Lung (tissue), 12 donors: ENCODE results near the gene SLC19A1. TPM values are rescaled to one million over a fixed set of nuclear protein-coding genes. Genes with fewer than 3 reads are reported as not detected.

Experiments
- ATAC-seq: fragments of 200-7000 bp; cut with Tn5 transposase; one replicate; pipeline ENCODE4 v1.9.1; 2020; ENCODE audit warnings: moderate number of reproducible peaks; ENCODE audit not compliant: insufficient read depth, low FRiP score
- DNase-seq, 3 donors: peaks; one replicate each; pipeline ENCODE4 v3.0.0-alpha.2; 2013 to 2017
- H3K27ac ChIP-seq, 2 donors: one replicate each; pipeline ENCODE4 v1.5.1; 2013; ENCODE audit warnings: mild to moderate bottlenecking in 2 of 2, moderate library complexity in 2 of 2, control low read depth in 1 of 2, inconsistent platforms in 1 of 2, low read depth in 1 of 2, low read length in 1 of 2
- H3K27me3 ChIP-seq, 3 donors: one replicate each; pipeline ENCODE4 v1.5.1; 2013; ENCODE audit warnings: low read length in 2 of 3; ENCODE audit not compliant: control insufficient read depth in 3 of 3, insufficient read depth in 3 of 3
- H3K36me3 ChIP-seq, 4 donors: one replicate each; pipeline ENCODE4 v1.5.1; 2013; ENCODE audit warnings: low read length in 4 of 4, mild to moderate bottlenecking in 1 of 4, moderate library complexity in 1 of 4; ENCODE audit not compliant: control insufficient read depth in 4 of 4, insufficient read depth in 4 of 4
- H3K4me1 ChIP-seq, 5 donors: one replicate each; pipeline ENCODE4 v1.5.1; 2013; ENCODE audit warnings: low read length in 5 of 5, mild to moderate bottlenecking in 2 of 5, moderate library complexity in 1 of 5; ENCODE audit not compliant: control insufficient read depth in 5 of 5, insufficient read depth in 5 of 5
- H3K4me3 ChIP-seq: one replicate; pipeline ENCODE4 v1.5.1; 2013; ENCODE audit warnings: mild to moderate bottlenecking, control low read depth, moderate library complexity
- H3K9ac ChIP-seq, 2 donors: one replicate each; pipeline ENCODE4 v1.5.1; 2013; ENCODE audit warnings: low read length in 2 of 2, control low read depth in 1 of 2; ENCODE audit not compliant: insufficient read depth in 1 of 2
- H3K9me3 ChIP-seq, 4 donors: one replicate each; pipeline ENCODE4 v1.5.1; 2013; ENCODE audit warnings: low read length in 3 of 4, mild to moderate bottlenecking in 1 of 4, moderate library complexity in 1 of 4; ENCODE audit not compliant: control insufficient read depth in 4 of 4, insufficient read depth in 3 of 4
- WGBS, 2 donors: extraction: QIAGEN DNeasy Blood & Tissue Kit; methylation state at CpG; one replicate each; pipeline ENCODE4 v1.1.7; 2013; 5-methylcytosine and 5-hydroxymethylcytosine counted together
- polyA plus RNA-seq, 2 donors: library from polyadenylated mRNA; stranded (reverse); fragments of 200-250 nt; gene quantifications; one replicate each; pipeline ENCODE4 v1.2.1, GENCODE V29; 2013
- total RNA-seq, 2 donors: library from RNA; depleted of rRNA in 1 of 2; stranded (reverse); fragments of >200 nt in 1 of 2; gene quantifications; one replicate each; pipeline ENCODE4 v1.2.1, GENCODE V29; 2014 to 2021
- TF ChIP-seq, protein P1 (sequence below): IDR thresholded peaks from 2 replicates; pipeline ENCODE4 v1.5.1; 2012; ENCODE audit warnings: mild to moderate bottlenecking; ENCODE audit errors: control extremely low read depth, extremely low read depth
- donor health status: control.
- donor health status: control.
- donor health status: Bipolar disorder and iron deficiency.
- donor health status: healthy.
- donor health status: DM: yes; HTN: yes; CAD: no.

Gene SLC19A1
- total and polyA plus RNA-seq, 4 donors, result 23.8 to 42.0 (median 26.2) TPM

DNA sequence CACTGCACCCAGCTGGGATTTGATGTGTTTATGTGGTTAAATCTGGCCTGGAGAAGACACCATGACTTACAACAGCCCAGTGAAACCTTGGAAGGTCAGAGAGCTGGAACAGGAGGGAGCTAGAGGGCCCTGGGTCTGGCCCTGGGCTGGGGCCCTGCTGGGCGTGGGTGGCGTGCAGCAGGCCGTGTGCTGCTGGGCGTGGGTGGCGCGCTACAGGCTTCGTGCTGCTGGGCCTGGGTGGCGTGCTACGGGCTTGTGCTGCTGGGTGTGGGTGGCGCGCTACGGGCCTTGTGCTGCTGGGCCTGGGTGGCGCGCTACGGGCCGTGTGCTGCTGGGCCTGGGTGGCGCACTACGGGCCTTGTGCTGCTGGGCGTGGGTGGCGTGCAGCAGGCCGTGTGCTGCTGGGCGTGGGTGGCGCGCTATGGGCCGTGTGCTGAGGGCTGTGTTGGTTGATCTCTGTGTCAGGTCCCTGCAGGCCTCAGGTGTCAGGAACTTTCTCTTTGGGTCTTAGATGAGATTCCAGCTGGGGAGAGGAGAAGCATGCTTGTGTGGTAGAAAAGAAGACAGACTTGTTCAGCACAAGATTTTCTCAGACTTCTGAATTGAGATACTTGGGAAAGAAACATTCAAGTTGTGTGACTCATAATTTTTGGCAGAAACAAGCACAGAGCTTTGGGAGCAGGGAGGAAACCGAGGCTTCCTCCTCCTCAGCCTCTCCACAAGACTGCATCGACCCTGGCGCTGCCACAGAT is 71.3 kb downstream of the SLC19A1 start:
- DNase-seq (peak in 2 of 3 donors; percentile 74 to 84), ATAC-seq (peak; percentile 14)
- peaks cover 0 to 11% (median under 1%) of the 10 kb centered on the region in 4 donors for H3K36me3 ChIP-seq
- peaks cover 0 to 26% (median 7%) of the 10 kb centered on the region in 5 donors for H3K4me1 ChIP-seq
- H3K9me3 ChIP-seq, result no peaks in the 10 kb centered on the region
- H3K9ac ChIP-seq, result no peak overlapping the region
- TF ChIP-seq, protein P1, sequence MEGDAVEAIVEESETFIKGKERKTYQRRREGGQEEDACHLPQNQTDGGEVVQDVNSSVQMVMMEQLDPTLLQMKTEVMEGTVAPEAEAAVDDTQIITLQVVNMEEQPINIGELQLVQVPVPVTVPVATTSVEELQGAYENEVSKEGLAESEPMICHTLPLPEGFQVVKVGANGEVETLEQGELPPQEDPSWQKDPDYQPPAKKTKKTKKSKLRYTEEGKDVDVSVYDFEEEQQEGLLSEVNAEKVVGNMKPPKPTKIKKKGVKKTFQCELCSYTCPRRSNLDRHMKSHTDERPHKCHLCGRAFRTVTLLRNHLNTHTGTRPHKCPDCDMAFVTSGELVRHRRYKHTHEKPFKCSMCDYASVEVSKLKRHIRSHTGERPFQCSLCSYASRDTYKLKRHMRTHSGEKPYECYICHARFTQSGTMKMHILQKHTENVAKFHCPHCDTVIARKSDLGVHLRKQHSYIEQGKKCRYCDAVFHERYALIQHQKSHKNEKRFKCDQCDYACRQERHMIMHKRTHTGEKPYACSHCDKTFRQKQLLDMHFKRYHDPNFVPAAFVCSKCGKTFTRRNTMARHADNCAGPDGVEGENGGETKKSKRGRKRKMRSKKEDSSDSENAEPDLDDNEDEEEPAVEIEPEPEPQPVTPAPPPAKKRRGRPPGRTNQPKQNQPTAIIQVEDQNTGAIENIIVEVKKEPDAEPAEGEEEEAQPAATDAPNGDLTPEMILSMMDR, result no peak
- H3K27me3 ChIP-seq, result no peaks in the 10 kb centered on the region
- WGBS, 2 donors, result 77 to 85% methylated on average over 28 of the region's 28 CpGs
- H3K4me3 ChIP-seq, result no peak overlapping the region
- H3K27ac ChIP-seq, result peak overlapping the region; percentile 55 to 58

DNA sequence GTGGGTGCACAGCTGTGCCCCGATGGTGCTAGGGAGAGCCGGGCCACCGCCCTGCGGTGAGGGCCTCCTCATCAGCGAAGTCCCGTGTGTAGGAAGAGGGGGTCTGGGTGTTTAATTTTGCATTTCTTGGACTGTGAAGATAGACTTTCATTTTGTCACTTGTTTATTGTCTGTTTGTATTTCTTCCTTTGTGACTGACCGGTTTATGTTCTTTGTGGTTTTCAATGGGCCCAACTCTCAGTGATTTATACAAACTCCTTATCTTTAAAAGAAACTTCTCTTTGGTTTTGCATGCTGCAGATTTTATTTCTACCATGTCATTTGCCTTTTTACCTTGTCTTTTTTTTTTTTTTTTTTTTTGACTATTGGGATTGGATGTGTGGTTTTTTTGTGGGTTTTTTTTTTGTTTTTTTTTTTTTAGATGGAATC is 72.1 kb downstream of the SLC19A1 start:
- TF ChIP-seq, protein P1, result no peak
- H3K36me3 ChIP-seq, result peaks cover 0 to 7% (median under 1%) of the 10 kb centered on the region in 4 donors
- ATAC-seq, result no peak
- 70 to 89% methylated on average over 7 of the region's 7 CpGs for WGBS, 2 donors
- peaks cover 0 to 26% (median 7%) of the 10 kb centered on the region in 5 donors for H3K4me1 ChIP-seq
- H3K9me3 ChIP-seq, result no peaks in the 10 kb centered on the region
- H3K27me3 ChIP-seq, result no peaks in the 10 kb centered on the region
- DNase-seq, result peak in 1 of 3 donors; percentile 32
- H3K4me3 ChIP-seq, result no peak overlapping the region
- H3K9ac ChIP-seq, result peak overlapping the region in 1 of 2 donors; percentile 38
- peak overlapping the region in 1 of 2 donors; percentile 15 for H3K27ac ChIP-seq

DNA sequence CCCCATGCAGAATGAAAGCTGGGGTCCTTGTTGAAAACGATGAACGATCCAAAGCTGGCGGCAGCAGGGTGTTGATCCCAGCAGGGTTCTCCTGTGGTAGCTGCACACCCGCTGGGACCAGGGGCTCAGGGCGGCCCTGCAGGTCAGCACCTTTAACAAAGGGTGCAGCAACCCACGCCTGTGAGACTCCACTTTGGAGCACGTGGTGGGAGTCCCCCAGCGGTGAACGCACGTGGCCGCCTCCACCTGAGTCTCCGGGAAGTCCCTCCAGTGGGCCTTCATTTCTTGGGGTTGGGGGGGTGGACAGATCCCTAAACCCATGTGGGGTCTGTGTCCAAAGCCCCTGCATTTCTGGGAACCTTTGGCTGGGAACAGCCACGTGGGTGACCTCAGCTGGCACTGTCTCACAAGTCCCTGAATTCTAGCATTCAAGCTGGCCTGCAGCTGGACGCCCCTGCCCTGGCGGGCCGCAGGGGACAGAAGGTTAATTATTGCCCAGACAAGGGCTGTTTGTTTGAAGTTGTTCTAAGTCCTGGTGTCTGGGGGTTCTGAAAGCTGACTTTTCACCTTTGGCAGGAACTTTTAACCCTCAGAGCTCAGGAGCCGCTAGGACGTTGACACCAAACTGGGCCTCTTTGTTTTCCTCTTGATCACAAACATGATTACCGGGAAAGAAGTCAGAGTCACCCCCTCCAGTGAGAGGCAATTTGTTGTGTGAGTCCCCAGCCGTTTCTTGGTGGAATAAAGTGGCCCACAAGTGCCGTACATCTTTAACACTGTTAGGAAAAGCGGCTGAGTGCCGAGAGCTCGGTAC is 72.8 kb downstream of the SLC19A1 start:
- Histone ChIP-seq H3K9ac (peak overlapping the region in 1 of 2 donors; percentile 38), H3K27me3 (no peaks in the 10 kb centered on the region), H3K4me1 (peaks cover 0 to 29% (median 7%) of the 10 kb centered on the region in 5 donors), H3K36me3 (peaks cover 0 to 2% (median under 1%) of the 10 kb centered on the region in 4 donors), H3K27ac (peak overlapping the region in 1 of 2 donors; percentile 15), H3K4me3 (no peak overlapping the region), H3K9me3 (no peaks in the 10 kb centered on the region)
- TF ChIP-seq, protein P1, result no peak
- WGBS, 2 donors, result 77 to 82% methylated on average over 24 of the region's 24 CpGs
- peak; percentile 36 to 39 (median 38) for DNase-seq
- no peak for ATAC-seq
